Activated CD4-positive, alpha-beta T cell treated with anti-CD3 and anti-CD28 coated beads, Interleukin-2, amount 10 ng/mL, durations not matched to agents 7 days and 5 days (primary cell): Measurements from ENCODE around the gene TCF12. TPM values are rescaled to one million over a fixed set of nuclear protein-coding genes. Genes with fewer than 3 reads are reported as not detected.

Experiments used
- CTCF ChIA-PET: fragments of 350-600 bp; sonication (Branson Sonifier 250); formaldehyde crosslinking; loops from one replicate; lab custom pipeline; 2021; ENCODE audit warnings: antibody characterized with exemption; lab: Charles Lee
- POLR2A ChIA-PET: fragments of 350-600 bp; sonication (Branson Sonifier 250); formaldehyde crosslinking; loops from one replicate; lab custom pipeline; 2021; ENCODE audit warnings: antibody characterized with exemption; lab: Charles Lee
- DNase-seq: peaks from one replicate; pipeline ENCODE4 v3.0.0-alpha.2; 2020
- H3K27ac Mint-ChIP-seq: one replicate; pipeline ENCODE4 v1.8.0; 2021; ENCODE audit warnings: mild to moderate bottlenecking, moderate library complexity, mixed read lengths
- H3K27me3 Mint-ChIP-seq: one replicate; pipeline ENCODE4 v1.8.0; 2021; ENCODE audit warnings: mixed read lengths
- H3K36me3 Mint-ChIP-seq: one replicate; pipeline ENCODE4 v1.8.0; 2021; ENCODE audit warnings: low read depth, mixed read lengths
- H3K4me1 Mint-ChIP-seq: one replicate; pipeline ENCODE4 v1.8.0; 2021; ENCODE audit warnings: mixed read lengths
- H3K4me3 Mint-ChIP-seq: one replicate; pipeline ENCODE4 v1.8.0; 2021; ENCODE audit warnings: mild to moderate bottlenecking, moderate library complexity, mixed read lengths
- H3K9me3 Mint-ChIP-seq: one replicate; pipeline ENCODE4 v1.8.0; 2021; ENCODE audit warnings: mixed read lengths
- total RNA-seq, 2 experiments: library from RNA; stranded (reverse); gene quantifications; one replicate each; pipeline ENCODE4 v1.2.3, GENCODE V29; 2021

TCF12 gene
- total RNA-seq, 2 experiments from 2014 or later = 50.9 to 60.8 TPM

- Mint-ChIP-seq H3K4me3 (no peak overlapping the region), H3K27me3 (no peaks in the 10 kb centered on the region), H3K9me3 (no peaks in the 10 kb centered on the region), H3K4me1 (peaks cover 7% of the 10 kb centered on the region), H3K36me3 (peaks cover 2% of the 10 kb centered on the region), H3K27ac (no peak overlapping the region)
- no peak for DNase-seq
- ChIA-PET POLR2A (no interaction called here), CTCF (interaction anchor here (1.9 kb wide), 1 partner anchor 8 kb away, joined by 10 read pairs; no protein-coding TSS in a partner anchor)
Observed at GRCh38 chr15:57297630-57298029, 379.2 kb downstream of the TCF12 start.

- Mint-ChIP-seq H3K4me1 (peaks cover 7% of the 10 kb centered on the region), H3K27ac (no peak overlapping the region), H3K9me3 (no peaks in the 10 kb centered on the region), H3K4me3 (no peak overlapping the region), H3K27me3 (no peaks in the 10 kb centered on the region), H3K36me3 (no peaks in the 10 kb centered on the region)
- ChIA-PET POLR2A (no interaction called here), CTCF (interaction anchor here (1.9 kb wide), 1 partner anchor 7 kb away, joined by 10 read pairs; no protein-coding TSS in a partner anchor)
- DNase-seq = no peak
Observed at GRCh38 chr15:57298204-57298603, 379.8 kb downstream of the TCF12 start.

- Mint-ChIP-seq H3K9me3 (no peaks in the 10 kb centered on the region), H3K36me3 (no peaks in the 10 kb centered on the region), H3K27ac (no peak overlapping the region), H3K27me3 (no peaks in the 10 kb centered on the region), H3K4me3 (no peak overlapping the region), H3K4me1 (peaks cover 7% of the 10 kb centered on the region)
- CTCF ChIA-PET = interaction anchor here (0.6 kb wide), 1 partner anchor 141 kb away, joined by 3 read pairs; no protein-coding TSS in a partner anchor
- no peak for DNase-seq
- POLR2A ChIA-PET = no interaction called here
Observed at GRCh38 chr15:57298843-57299550, 380.6 kb downstream of the TCF12 start.

GRCh38 chr15:57301307-57301706 lies 382.9 kb downstream of the TCF12 start:
- Mint-ChIP-seq H3K4me1 (peaks cover 9% of the 10 kb centered on the region), H3K27me3 (peaks cover 4% of the 10 kb centered on the region), H3K4me3 (no peak overlapping the region), H3K9me3 (no peaks in the 10 kb centered on the region), H3K36me3 (no peaks in the 10 kb centered on the region), H3K27ac (peak overlapping the region; percentile 38)
- CTCF ChIA-PET = interaction anchor here (0.5 to 0.6 kb wide), 2 partner anchors 756 to 817 kb away, joined by 3 to 4 read pairs; no protein-coding TSS in a partner anchor
- DNase-seq = no peak
- POLR2A ChIA-PET = no interaction called here

- H3K4me1 Mint-ChIP-seq = peaks cover 7% of the 10 kb centered on the region
- no peak overlapping the region for H3K4me3 Mint-ChIP-seq
- DNase-seq = no peak
- H3K27ac Mint-ChIP-seq = no peak overlapping the region
- no peaks in the 10 kb centered on the region for H3K36me3 Mint-ChIP-seq
- no peaks in the 10 kb centered on the region for H3K9me3 Mint-ChIP-seq
- CTCF ChIA-PET = no interaction called here
- peaks cover 4% of the 10 kb centered on the region for H3K27me3 Mint-ChIP-seq
- POLR2A ChIA-PET = no interaction called here
Observed at GRCh38 chr15:57302640-57303257, 384.3 kb downstream of the TCF12 start.

GRCh38 chr15:57305009-57305408 lies 386.6 kb downstream of the TCF12 start:
- H3K27ac Mint-ChIP-seq = no peak overlapping the region
- no peaks in the 10 kb centered on the region for H3K9me3 Mint-ChIP-seq
- no peaks in the 10 kb centered on the region for H3K36me3 Mint-ChIP-seq
- ChIA-PET CTCF (interaction anchor here (0.6 to 2.8 kb wide), 2 partner anchors 8 to 15 kb away, joined by 3 to 10 read pairs; no protein-coding TSS in a partner anchor), POLR2A (no interaction called here)
- H3K4me1 Mint-ChIP-seq = peaks cover 3% of the 10 kb centered on the region
- DNase-seq = no peak
- peaks cover 4% of the 10 kb centered on the region for H3K27me3 Mint-ChIP-seq
- H3K4me3 Mint-ChIP-seq = no peak overlapping the region

- POLR2A ChIA-PET = no interaction called here
- DNase-seq = peak; percentile 83
- Mint-ChIP-seq H3K27ac (no peak overlapping the region), H3K4me3 (peak overlapping the region; percentile 49), H3K36me3 (no peaks in the 10 kb centered on the region), H3K4me1 (peaks cover 3% of the 10 kb centered on the region), H3K27me3 (peaks cover 6% of the 10 kb centered on the region), H3K9me3 (no peaks in the 10 kb centered on the region)
- CTCF ChIA-PET = interaction anchor here (0.6 to 2.8 kb wide), 10 partner anchors 9 to 1425 kb away, joined by 3 to 10 read pairs (median 4); no protein-coding TSS in a partner anchor
Observed at GRCh38 chr15:57306161-57306943, 387.9 kb downstream of the TCF12 start.

- no peaks in the 10 kb centered on the region for H3K9me3 Mint-ChIP-seq
- peaks cover 3% of the 10 kb centered on the region for H3K4me1 Mint-ChIP-seq
- no peaks in the 10 kb centered on the region for H3K36me3 Mint-ChIP-seq
- peaks cover 8% of the 10 kb centered on the region for H3K27me3 Mint-ChIP-seq
- POLR2A ChIA-PET = no interaction called here
- H3K4me3 Mint-ChIP-seq = peak overlapping the region; percentile 49
- DNase-seq = no peak
- no peak overlapping the region for H3K27ac Mint-ChIP-seq
- CTCF ChIA-PET = interaction anchor here (0.7 to 2.8 kb wide), 9 partner anchors 10 to 437 kb away, joined by 3 to 10 read pairs (median 5); no protein-coding TSS in a partner anchor
Observed at GRCh38 chr15:57306944-57307411, 388.5 kb downstream of the TCF12 start.

- H3K27me3 Mint-ChIP-seq = peaks cover 8% of the 10 kb centered on the region
- DNase-seq = no peak
- no peaks in the 10 kb centered on the region for H3K9me3 Mint-ChIP-seq
- no peak overlapping the region for H3K4me3 Mint-ChIP-seq
- H3K4me1 Mint-ChIP-seq = peaks cover 3% of the 10 kb centered on the region
- H3K27ac Mint-ChIP-seq = no peak overlapping the region
- ChIA-PET POLR2A (no interaction called here), CTCF (interaction anchor here (0.7 to 1.7 kb wide), 3 partner anchors 60 to 161 kb away, joined by 5 to 10 read pairs (median 7); no protein-coding TSS in a partner anchor)
- no peaks in the 10 kb centered on the region for H3K36me3 Mint-ChIP-seq
Observed at GRCh38 chr15:57307527-57308169, 389.2 kb downstream of the TCF12 start.

GRCh38 chr15:57308170-57308545 lies 389.7 kb downstream of the TCF12 start:
- DNase-seq = no peak
- POLR2A ChIA-PET = no interaction called here
- CTCF ChIA-PET = no interaction called here
- no peaks in the 10 kb centered on the region for H3K36me3 Mint-ChIP-seq
- peaks cover 8% of the 10 kb centered on the region for H3K27me3 Mint-ChIP-seq
- H3K9me3 Mint-ChIP-seq = no peaks in the 10 kb centered on the region
- peaks cover 3% of the 10 kb centered on the region for H3K4me1 Mint-ChIP-seq
- H3K27ac Mint-ChIP-seq = no peak overlapping the region
- H3K4me3 Mint-ChIP-seq = no peak overlapping the region

GRCh38 chr15:57309856-57310760 lies 391.7 kb downstream of the TCF12 start:
- Mint-ChIP-seq H3K9me3 (no peaks in the 10 kb centered on the region), H3K27me3 (peaks cover 8% of the 10 kb centered on the region), H3K4me1 (peaks cover 3% of the 10 kb centered on the region), H3K4me3 (no peak overlapping the region), H3K36me3 (no peaks in the 10 kb centered on the region), H3K27ac (no peak overlapping the region)
- DNase-seq = no peak
- ChIA-PET POLR2A (no interaction called here), CTCF (interaction anchor here (0.6 to 0.7 kb wide), 2 partner anchors 30 to 176 kb away, joined by 3 to 4 read pairs; no protein-coding TSS in a partner anchor)
